Measurements from ENCODE around the gene UBE2E2. TPM values are rescaled to one million over a fixed set of nuclear protein-coding genes. Genes with fewer than 3 reads are reported as not detected.

The UBE2E2 gene
- polyA plus RNA-seq, 1 experiment = 41.9 TPM

DNA sequence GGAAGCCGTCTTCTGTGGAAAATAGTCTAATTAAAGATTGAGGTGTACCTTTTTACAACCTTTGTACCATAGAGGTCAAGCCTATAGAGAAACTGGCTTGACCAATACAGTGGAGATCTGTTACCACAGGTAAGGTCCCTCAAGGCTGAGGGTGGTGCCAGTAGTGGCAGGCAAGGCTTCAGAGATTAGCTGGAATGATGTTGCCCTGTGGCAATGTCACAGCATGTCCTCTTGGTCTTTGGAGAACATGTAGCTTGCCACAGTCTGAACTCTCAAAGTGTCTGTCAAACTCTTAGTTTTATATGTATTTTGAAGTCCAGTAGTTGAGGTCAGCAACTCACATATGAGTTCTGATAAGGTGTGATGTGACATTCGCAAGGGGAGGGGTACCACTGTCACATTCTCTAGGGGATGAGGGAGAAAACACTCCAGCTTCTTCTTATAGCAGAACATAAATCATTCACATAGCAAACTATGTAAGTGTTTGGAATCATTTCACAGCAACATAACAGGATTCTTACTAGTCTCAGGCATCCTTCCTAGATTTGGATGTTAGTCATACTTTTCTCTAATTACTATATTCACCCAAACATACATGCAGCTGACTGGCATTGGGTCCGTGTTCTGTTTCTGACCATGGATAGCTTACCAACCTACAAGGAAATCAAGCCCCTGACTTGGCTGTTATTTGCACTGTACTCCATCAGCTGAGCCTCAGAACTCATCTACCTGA is 173.6 kb downstream of the UBE2E2 start:
- TF ChIP-seq, protein P1, sequence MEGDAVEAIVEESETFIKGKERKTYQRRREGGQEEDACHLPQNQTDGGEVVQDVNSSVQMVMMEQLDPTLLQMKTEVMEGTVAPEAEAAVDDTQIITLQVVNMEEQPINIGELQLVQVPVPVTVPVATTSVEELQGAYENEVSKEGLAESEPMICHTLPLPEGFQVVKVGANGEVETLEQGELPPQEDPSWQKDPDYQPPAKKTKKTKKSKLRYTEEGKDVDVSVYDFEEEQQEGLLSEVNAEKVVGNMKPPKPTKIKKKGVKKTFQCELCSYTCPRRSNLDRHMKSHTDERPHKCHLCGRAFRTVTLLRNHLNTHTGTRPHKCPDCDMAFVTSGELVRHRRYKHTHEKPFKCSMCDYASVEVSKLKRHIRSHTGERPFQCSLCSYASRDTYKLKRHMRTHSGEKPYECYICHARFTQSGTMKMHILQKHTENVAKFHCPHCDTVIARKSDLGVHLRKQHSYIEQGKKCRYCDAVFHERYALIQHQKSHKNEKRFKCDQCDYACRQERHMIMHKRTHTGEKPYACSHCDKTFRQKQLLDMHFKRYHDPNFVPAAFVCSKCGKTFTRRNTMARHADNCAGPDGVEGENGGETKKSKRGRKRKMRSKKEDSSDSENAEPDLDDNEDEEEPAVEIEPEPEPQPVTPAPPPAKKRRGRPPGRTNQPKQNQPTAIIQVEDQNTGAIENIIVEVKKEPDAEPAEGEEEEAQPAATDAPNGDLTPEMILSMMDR (IDR thresholded peaks at IDR 0.05; ENCODE audit: insufficient read depth, low read depth, low read length) = no peak
- ChIA-PET CTCF (no interaction called here), POLR2A (no interaction called here)
- Histone ChIP-seq H3K36me3 (ENCODE audit: control insufficient read depth, insufficient read depth, low read length) (no peaks in the 10 kb centered on the region), H3K27me3 (ENCODE audit: control insufficient read depth, insufficient read depth, low read length) (no peaks in the 10 kb centered on the region), H3K4me3 (ENCODE audit: low read depth, low read length) (no peak overlapping the region)
- no peak for DNase-seq (ENCODE audit: low read depth)

DNA sequence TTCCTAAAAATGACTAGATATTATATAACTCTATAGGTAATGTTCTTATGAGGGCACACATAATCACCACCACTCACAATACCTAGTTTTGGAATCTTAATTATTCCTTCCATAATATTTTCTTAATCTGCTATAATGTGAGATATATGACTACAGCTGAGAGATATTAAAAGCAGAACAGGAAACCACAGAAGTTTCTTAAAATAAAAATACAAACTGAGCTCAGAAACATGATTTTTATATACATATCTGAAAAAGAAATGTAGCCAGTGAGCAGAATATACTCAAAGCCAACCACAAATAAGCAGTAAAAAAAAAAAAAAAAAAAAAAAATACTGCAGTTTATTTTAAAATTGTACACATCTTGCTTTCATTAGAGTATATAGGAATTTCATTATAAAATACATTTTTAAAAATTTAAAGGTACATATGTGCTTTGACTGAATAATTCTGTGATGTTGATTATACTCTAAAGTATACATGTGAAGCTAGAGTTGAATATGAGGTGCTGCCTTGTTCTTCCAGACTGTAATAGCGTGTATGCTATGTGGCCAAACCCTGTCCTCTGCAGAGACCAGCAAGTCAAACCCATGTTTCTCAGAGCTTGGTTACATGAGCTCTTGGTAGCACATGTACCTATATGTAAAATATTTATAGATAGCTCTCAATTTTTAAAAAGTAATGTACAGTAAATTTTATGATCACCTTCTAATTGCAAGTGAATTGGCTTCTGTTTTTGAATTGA is 175.0 kb downstream of the UBE2E2 start:
- ChIA-PET POLR2A (interaction anchor here (0.6 kb wide), 1 partner anchor 63 kb away, joined by 4 read pairs; no protein-coding TSS in a partner anchor), CTCF (interaction anchor here (0.6 to 1.1 kb wide), 3 partner anchors 9 to 88 kb away, joined by 3 read pairs; no protein-coding TSS in a partner anchor)
- Histone ChIP-seq H3K36me3 (ENCODE audit: control insufficient read depth, insufficient read depth, low read length) (no peaks in the 10 kb centered on the region), H3K27me3 (ENCODE audit: control insufficient read depth, insufficient read depth, low read length) (no peaks in the 10 kb centered on the region), H3K4me3 (ENCODE audit: low read depth, low read length) (no peak overlapping the region)
- TF ChIP-seq, protein P1 (IDR thresholded peaks at IDR 0.05; ENCODE audit: insufficient read depth, low read depth, low read length) = no peak
- DNase-seq (ENCODE audit: low read depth) = no peak

DNA sequence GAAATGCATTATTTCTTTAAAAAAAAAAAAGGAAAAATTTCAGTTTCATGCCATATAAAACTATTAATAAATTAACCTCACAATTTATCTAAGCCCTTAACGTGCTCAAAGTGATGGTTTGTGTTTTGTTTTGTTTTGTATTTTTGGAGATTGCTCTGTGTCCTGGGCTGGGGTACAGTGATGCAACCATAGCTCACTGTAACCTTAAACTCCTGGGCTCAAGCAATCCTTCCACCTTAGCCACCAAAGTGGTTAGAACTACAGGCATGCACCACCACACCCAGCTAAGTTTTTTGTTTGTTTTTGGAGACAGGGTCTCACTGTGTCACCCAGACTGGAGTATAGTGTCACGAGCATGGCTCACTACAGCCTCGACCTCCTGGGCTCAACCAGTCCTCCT is 180.7 kb downstream of the UBE2E2 start:
- CTCF ChIA-PET = no interaction called here
- Histone ChIP-seq H3K36me3 (ENCODE audit: control insufficient read depth, insufficient read depth, low read length) (no peaks in the 10 kb centered on the region), H3K27me3 (ENCODE audit: control insufficient read depth, insufficient read depth, low read length) (no peaks in the 10 kb centered on the region), H3K4me3 (ENCODE audit: low read depth, low read length) (no peak overlapping the region)
- DNase-seq (ENCODE audit: low read depth) = no peak
- TF ChIP-seq, protein P1 (IDR thresholded peaks at IDR 0.05; ENCODE audit: insufficient read depth, low read depth, low read length) = no peak
- POLR2A ChIA-PET = no interaction called here

DNA sequence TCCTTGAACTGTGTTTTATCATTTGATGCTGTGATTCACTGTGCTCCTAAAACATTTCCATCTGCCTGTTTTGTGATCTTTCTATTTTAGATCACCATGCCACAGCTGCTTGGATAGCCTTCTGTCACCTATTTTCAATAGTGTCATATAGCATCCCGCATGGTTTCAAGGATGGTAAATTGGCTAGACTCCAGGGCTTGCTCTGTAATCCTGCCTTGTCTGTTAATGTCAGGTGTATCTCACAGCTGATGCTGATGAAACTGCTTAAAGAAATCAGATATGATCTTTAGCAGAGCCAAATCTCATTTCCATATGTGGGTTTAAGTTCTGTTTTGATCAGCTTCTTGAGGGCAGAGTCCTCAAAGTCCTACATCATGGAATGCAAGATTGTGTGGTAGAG is 182.2 kb downstream of the UBE2E2 start:
- Histone ChIP-seq H3K4me3 (ENCODE audit: low read depth, low read length) (no peak overlapping the region), H3K27me3 (ENCODE audit: control insufficient read depth, insufficient read depth, low read length) (no peaks in the 10 kb centered on the region), H3K36me3 (ENCODE audit: control insufficient read depth, insufficient read depth, low read length) (no peaks in the 10 kb centered on the region)
- POLR2A ChIA-PET = no interaction called here
- TF ChIP-seq, protein P1 (IDR thresholded peaks at IDR 0.05; ENCODE audit: insufficient read depth, low read depth, low read length) = no peak
- CTCF ChIA-PET = interaction anchor here (1.6 kb wide), 1 partner anchor 48 kb away, joined by 3 read pairs; no protein-coding TSS in a partner anchor
- DNase-seq (ENCODE audit: low read depth) = no peak

DNA sequence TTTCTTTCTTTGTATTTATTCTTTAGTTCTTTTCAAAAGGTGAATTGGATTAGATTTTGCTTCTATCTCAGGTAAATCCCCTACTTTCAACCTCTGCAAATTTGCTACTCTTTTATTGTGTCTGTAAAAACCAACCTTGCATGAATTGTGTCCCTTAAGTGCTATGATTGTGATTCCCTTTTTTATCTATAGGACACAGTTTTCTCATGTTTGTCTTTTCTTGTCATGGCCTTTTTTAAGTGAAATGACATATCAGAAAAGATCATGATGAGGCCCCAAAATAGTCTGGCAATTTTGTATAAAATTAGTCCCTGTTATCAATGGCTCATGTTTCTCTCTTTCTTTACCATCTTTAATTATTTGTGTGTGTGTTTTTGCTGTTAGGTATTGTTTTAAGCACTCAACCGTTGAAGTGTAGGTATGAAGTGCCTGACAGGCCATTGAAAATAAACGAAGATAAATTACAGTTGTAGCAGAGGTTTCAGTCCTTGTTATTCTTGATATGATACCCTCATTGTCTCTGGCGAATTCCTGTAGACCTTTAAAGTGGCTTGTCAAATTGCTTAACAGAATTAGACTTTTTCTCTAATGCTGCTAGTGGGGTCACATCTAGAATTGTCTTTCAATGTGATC is 184.3 kb downstream of the UBE2E2 start:
- TF ChIP-seq, protein P1 (IDR thresholded peaks at IDR 0.05; ENCODE audit: insufficient read depth, low read depth, low read length) = no peak
- Histone ChIP-seq H3K36me3 (ENCODE audit: control insufficient read depth, insufficient read depth, low read length) (no peaks in the 10 kb centered on the region), H3K27me3 (ENCODE audit: control insufficient read depth, insufficient read depth, low read length) (no peaks in the 10 kb centered on the region), H3K4me3 (ENCODE audit: low read depth, low read length) (no peak overlapping the region)
- POLR2A ChIA-PET = no interaction called here
- DNase-seq (ENCODE audit: low read depth) = no peak
- CTCF ChIA-PET = no interaction called here
